Panc1 (cell line): ENCODE data around the gene TM2D1. TPM values are rescaled to one million over a fixed set of nuclear protein-coding genes. Genes with fewer than 3 reads are reported as not detected.

Source experiments
- ATAC-seq: fragments of 200-7000 bp; cut with Tn5 transposase; 2 replicates; pipeline ENCODE4 v1.9.1; 2020; ENCODE audit warnings: mild to moderate bottlenecking, moderate library complexity
- BruUV-seq: library from RNA; stranded (reverse); fragments of 400-500 nt; replicated peaks from 2 replicates; lab custom pipeline; 2021; lab: Mats Ljungman, UMichigan
- CTCF ChIA-PET: fragments of 300-600 bp; sonication (Branson Sonifier 250); formaldehyde crosslinking; loops from one replicate; lab custom pipeline; 2022; ENCODE audit warnings: antibody characterized with exemption; lab: Charles Lee
- POLR2A ChIA-PET: fragments of 300-600 bp; sonication (Branson Sonifier 250); formaldehyde crosslinking; loops from one replicate; lab custom pipeline; 2022; ENCODE audit warnings: antibody characterized with exemption; lab: Charles Lee
- DNase-seq: peaks from one replicate; pipeline ENCODE4 v3.0.0-alpha.2; 2010; ENCODE audit warnings: low read depth, low spot score
- H3K27ac ChIP-seq: 2 replicates; pipeline ENCODE4 v1.5.1; 2011; ENCODE audit warnings: mild to moderate bottlenecking, low read length, inconsistent platforms
- H3K27me3 ChIP-seq: fragments of 200-500 bp; sonication (Bioruptor generic); 2 replicates; pipeline ENCODE4 v1.6.0; 2014; ENCODE audit warnings: low read length, inconsistent platforms; ENCODE audit not compliant: control insufficient read depth, insufficient read depth
- H3K36me3 ChIP-seq: fragments of 200-500 bp; sonication (Bioruptor generic); 2 replicates; pipeline ENCODE4 v1.5.1; 2014; ENCODE audit warnings: inconsistent platforms, mild to moderate bottlenecking, low read length, moderate library complexity; ENCODE audit not compliant: control insufficient read depth, insufficient read depth
- H3K4me1 ChIP-seq: 2 replicates; pipeline ENCODE4 v1.5.1; 2011; ENCODE audit warnings: inconsistent platforms, mild to moderate bottlenecking, low read length, moderate library complexity; ENCODE audit not compliant: control insufficient read depth, insufficient read depth
- H3K4me3 ChIP-seq, 2 experiments: 2 replicates each; pipeline ENCODE4 v1.5.1; 2011 to 2012; ENCODE audit warnings: low read depth in 2 of 2, low read length in 2 of 2, mild to moderate bottlenecking in 2 of 2, inconsistent platforms in 1 of 2, moderate library complexity in 1 of 2
- H3K9me3 ChIP-seq: fragments of 200-500 bp; sonication (Bioruptor generic); 2 replicates; pipeline ENCODE4 v1.5.1; 2014; ENCODE audit warnings: low read depth, mild to moderate bottlenecking, inconsistent platforms, low read length, moderate library complexity; ENCODE audit not compliant: control insufficient read depth, insufficient read depth
- POLR2AphosphoS5 ChIP-seq: IDR thresholded peaks from 2 replicates; pipeline ENCODE4 v1.6.1; 2012; ENCODE audit warnings: mild to moderate bottlenecking, low read depth, low read length, moderate library complexity
- SIN3A ChIP-seq: IDR thresholded peaks from 2 replicates; pipeline ENCODE4 v1.6.1; 2012; ENCODE audit warnings: low read depth, mild to moderate bottlenecking, low read length, moderate library complexity, borderline replicate concordance; ENCODE audit not compliant: insufficient read depth
- TCF7L2 ChIP-seq: IDR thresholded peaks from 2 replicates; pipeline ENCODE4 v1.6.1; 2011; ENCODE audit warnings: mild to moderate bottlenecking, low read depth, low read length, inconsistent platforms
- in situ Hi-C: cut with HindIII; loops from 2 replicates; pipeline ENCODE4 v1.10.0; 2016; ENCODE audit warnings: low sequenced_read_pairs, low pct_unique_long_range_greater_than_20kb
- intact Hi-C: fragments of 100-400 bp; cut with micrococcal nuclease; formaldehyde crosslinking; loops from one replicate; pipeline ENCODE4 v1.10.0; 2022; ENCODE audit not compliant: unreplicated experiment
- total RNA-seq: library from RNA; stranded (reverse); gene quantifications from one replicate; pipeline ENCODE4 v1.2.1, GENCODE V29; 2021; ENCODE audit not compliant: unreplicated experiment
- TF ChIP-seq, protein P1 (sequence below), 2 experiments: IDR thresholded peaks; 2 replicates each; pipeline ENCODE4 v1.6.1; 2011 to 2012; ENCODE audit warnings: low read depth in 2 of 2, control low read depth in 1 of 2, low read length in 1 of 2, mild to moderate bottlenecking in 1 of 2, moderate library complexity in 1 of 2; ENCODE audit not compliant: insufficient read depth in 1 of 2
- TF ChIP-seq, protein P2 (sequence below): fragments of 450-650 bp; IDR thresholded peaks from 2 replicates; pipeline ENCODE4 v1.5.1; 2017; ENCODE audit warnings: mild to moderate bottlenecking

TM2D1 gene
- total RNA-seq, 1 experiment from 2014 or later: 43.2 TPM

DNA sequence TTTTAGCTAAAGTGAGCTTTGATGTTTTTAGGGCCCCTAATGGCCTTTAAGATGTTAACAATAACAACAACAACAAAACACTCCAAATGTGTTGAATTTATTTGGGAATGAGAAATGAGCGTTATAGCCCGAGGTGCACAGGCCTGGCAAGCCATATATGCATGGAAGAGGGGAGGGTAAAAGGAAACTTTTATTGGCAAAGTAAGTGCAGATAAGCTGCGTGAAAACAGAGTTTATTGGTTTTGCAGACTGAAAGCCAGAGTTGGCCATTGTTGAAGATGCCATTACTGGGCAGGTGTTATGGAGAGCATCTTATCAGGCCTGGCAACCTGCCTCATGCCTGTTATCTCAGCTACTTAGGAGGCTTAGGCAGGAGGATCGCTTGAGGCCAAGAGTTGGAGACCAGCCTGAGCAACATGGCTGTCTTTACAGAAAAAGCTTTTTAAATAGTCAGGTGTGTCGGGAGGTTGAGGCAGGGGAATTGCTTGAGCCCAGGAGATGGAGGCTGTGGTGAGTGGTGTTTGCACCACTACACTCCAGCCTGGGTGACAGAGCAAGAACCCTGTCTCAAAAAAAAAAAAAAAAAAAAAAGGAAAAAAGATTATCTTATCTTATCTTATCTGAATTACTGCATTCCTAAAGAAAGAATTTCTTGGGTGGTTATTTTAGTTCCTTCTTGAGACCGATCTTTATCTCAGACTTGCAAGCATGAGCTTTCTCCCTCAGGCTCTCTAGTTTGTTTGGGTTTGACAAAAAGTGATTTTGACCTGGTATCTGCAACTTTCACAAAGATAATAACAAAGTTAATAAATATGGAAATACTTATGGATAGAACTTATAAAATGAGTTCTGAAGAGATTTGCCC lies 19.0 kb upstream of the TM2D1 start:
- TF ChIP-seq, protein P1, sequence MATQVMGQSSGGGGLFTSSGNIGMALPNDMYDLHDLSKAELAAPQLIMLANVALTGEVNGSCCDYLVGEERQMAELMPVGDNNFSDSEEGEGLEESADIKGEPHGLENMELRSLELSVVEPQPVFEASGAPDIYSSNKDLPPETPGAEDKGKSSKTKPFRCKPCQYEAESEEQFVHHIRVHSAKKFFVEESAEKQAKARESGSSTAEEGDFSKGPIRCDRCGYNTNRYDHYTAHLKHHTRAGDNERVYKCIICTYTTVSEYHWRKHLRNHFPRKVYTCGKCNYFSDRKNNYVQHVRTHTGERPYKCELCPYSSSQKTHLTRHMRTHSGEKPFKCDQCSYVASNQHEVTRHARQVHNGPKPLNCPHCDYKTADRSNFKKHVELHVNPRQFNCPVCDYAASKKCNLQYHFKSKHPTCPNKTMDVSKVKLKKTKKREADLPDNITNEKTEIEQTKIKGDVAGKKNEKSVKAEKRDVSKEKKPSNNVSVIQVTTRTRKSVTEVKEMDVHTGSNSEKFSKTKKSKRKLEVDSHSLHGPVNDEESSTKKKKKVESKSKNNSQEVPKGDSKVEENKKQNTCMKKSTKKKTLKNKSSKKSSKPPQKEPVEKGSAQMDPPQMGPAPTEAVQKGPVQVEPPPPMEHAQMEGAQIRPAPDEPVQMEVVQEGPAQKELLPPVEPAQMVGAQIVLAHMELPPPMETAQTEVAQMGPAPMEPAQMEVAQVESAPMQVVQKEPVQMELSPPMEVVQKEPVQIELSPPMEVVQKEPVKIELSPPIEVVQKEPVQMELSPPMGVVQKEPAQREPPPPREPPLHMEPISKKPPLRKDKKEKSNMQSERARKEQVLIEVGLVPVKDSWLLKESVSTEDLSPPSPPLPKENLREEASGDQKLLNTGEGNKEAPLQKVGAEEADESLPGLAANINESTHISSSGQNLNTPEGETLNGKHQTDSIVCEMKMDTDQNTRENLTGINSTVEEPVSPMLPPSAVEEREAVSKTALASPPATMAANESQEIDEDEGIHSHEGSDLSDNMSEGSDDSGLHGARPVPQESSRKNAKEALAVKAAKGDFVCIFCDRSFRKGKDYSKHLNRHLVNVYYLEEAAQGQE (IDR thresholded peaks at IDR 0.05; ENCODE audit: insufficient read depth in 1 of 2, low read depth in 2 of 2, low read length in 1 of 2): no peak
- TF ChIP-seq POLR2AphosphoS5: no peak
- peak; percentile 93 for TF ChIP-seq TCF7L2
- TF ChIP-seq, protein P2, sequence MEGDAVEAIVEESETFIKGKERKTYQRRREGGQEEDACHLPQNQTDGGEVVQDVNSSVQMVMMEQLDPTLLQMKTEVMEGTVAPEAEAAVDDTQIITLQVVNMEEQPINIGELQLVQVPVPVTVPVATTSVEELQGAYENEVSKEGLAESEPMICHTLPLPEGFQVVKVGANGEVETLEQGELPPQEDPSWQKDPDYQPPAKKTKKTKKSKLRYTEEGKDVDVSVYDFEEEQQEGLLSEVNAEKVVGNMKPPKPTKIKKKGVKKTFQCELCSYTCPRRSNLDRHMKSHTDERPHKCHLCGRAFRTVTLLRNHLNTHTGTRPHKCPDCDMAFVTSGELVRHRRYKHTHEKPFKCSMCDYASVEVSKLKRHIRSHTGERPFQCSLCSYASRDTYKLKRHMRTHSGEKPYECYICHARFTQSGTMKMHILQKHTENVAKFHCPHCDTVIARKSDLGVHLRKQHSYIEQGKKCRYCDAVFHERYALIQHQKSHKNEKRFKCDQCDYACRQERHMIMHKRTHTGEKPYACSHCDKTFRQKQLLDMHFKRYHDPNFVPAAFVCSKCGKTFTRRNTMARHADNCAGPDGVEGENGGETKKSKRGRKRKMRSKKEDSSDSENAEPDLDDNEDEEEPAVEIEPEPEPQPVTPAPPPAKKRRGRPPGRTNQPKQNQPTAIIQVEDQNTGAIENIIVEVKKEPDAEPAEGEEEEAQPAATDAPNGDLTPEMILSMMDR: no peak
- TF ChIP-seq SIN3A: no peak
- no peaks in the 10 kb centered on the region for H3K27me3 ChIP-seq
- in situ Hi-C loops: no loop called here
- CTCF ChIA-PET: interaction anchor here (0.7 kb wide), 1 partner anchor 23 kb away, joined by 11 read pairs; no protein-coding TSS in a partner anchor
- intact Hi-C loops: no loop called here
- H3K36me3 ChIP-seq: no peaks in the 10 kb centered on the region
- H3K27ac ChIP-seq: peak overlapping the region; percentile 90
- ATAC-seq (peak; percentile 6; the same call in 1 of the 2 replicates), DNase-seq (no peak)
- POLR2A ChIA-PET: interaction anchor here (0.6 kb wide), 1 partner anchor 373 kb away, joined by 3 read pairs; no protein-coding TSS in a partner anchor
- BruUV-seq: TSS peak; percentile 75
- H3K4me3 ChIP-seq: peak overlapping the region; percentile 68 to 83
- no peaks in the 10 kb centered on the region for H3K9me3 ChIP-seq
- peaks cover 34% of the 10 kb centered on the region for H3K4me1 ChIP-seq

DNA sequence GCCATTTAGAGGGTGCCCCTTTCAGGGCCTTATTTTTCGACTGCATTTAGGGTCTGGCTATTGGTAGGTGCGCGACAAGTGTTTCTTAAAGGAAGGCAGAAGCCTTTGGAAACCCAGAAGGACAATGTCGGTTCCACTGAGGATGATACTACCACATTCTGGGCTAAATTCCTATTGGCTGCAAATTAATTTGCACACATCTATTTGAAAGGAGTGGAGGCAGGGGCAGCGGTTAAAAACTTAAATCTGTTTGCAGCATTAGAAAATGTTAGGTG lies 18.4 kb upstream of the TM2D1 start:
- intact Hi-C loops: no loop called here
- DNase-seq: no peak
- ChIA-PET POLR2A (no interaction called here), CTCF (no interaction called here)
- no peak for ATAC-seq
- Histone ChIP-seq H3K27ac (peak overlapping the region; percentile 90), H3K27me3 (no peaks in the 10 kb centered on the region), H3K4me3 (peak overlapping the region; percentile 68 to 83), H3K36me3 (no peaks in the 10 kb centered on the region), H3K9me3 (no peaks in the 10 kb centered on the region), H3K4me1 (peaks cover 34% of the 10 kb centered on the region)
- no peak for TF ChIP-seq SIN3A
- TF ChIP-seq TCF7L2: no peak
- TF ChIP-seq, protein P1 (IDR thresholded peaks at IDR 0.05; ENCODE audit: insufficient read depth in 1 of 2, low read depth in 2 of 2, low read length in 1 of 2): no peak
- no peak for TF ChIP-seq POLR2AphosphoS5
- TF ChIP-seq, protein P2: no peak
- no TSS peak for BruUV-seq
- in situ Hi-C loops: no loop called here
